NCI-H345 (cell line): ENCODE results near the gene FTCD.

Source experiments
- DNase-seq: peaks from one replicate; lab custom pipeline; 2025; lab: John Stamatoyannopoulos, UW

The FTCD gene

DNA sequence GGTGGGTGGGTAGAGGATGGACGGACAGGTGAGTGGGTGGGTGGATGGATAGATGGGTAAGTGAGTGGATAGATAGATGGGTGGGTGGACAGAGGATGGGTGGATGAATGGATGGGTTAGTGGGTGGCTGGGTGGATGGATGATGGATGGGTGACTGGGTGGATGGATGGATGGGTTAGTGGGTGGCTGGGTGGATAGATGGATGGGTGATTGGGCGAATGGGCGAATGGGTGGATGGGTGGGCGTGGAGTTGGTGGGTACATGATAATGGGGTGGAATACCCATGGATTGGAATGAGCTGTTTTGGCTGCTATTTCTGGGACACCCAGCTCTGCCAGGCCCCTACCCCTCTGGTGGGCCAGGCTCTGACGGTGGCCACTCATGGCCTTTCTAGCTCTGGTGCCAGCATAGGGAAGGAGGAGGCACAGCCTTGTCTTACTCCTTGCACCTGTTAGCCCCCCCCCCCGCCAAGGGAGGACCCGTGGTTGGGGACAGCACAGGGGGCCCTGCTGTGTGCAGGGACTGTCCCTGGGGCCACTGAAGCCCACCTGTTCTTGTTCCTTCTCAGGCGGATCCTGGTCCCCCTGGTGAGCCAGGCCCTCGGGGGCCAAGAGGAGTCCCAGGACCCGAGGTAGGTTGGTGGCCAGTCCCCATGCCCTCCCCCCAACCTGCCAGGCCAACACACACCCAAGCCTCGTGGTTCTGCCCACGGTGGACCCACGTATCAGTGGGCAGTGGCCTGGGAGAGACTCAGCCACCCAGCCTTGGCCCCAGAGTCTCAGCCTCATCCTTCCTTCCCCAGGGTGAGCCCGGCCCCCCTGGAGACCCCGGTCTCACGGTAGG lies 31.1 kb downstream of the FTCD start:
- DNase-seq, result no peak

GRCh38 chr21:46122758-46123683 lies 32.4 kb downstream of the FTCD start:
- DNase-seq, result no peak

- no peak for DNase-seq
Measured at GRCh38 chr21:46122237-46122671, 33.1 kb downstream of the FTCD start.

DNA sequence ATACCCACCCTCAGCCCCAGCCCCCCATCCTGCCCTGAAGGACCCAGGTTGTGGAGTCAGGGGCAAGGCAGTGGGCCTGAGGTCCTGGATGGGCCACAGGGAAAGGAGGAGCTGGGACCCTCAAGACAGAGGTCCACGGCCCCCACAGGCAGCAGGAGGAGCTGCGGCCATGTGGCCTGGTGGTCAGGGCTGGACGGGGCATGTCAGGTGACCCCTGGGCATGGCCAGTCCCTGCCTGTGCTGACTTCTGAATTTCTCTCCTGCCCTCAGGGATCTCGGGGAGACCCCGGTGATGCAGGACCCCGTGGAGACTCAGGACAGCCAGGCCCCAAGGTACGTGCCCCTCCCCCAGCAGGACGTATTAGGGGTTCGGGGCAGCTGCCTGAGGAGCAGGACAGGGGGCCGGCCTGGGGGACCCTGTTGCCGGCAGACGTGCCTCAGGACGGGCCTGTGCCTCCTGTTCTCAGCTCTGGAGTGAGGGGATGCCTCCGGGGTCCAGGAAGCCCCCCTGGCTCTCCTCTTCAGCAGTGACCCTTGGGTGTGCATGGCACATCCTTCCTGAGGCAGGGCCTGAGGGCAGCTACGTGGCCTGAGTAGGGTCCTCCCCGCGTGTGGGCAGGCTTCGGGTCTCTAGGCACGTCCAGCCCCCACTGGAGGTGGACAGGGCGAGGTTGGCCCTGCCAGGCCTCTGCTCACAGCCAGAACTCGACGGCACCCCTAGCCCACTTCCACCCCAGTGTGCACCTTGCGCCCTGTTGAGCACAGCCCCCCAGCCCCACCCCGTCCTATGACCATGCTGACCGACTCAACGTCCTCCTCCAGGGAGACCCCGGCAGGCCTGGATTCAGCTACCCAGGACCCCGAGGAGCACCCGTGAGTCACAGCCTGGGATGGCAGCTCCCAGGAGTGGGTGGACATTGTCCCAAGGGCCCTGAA lies 33.8 kb downstream of the FTCD start:
- DNase-seq, result no peak

- DNase-seq, result no peak
Measured at GRCh38 chr21:46120301-46121285, 34.8 kb downstream of the FTCD start.

GRCh38 chr21:46119637-46120271 lies 35.6 kb downstream of the FTCD start:
- DNase-seq, result no peak

DNA sequence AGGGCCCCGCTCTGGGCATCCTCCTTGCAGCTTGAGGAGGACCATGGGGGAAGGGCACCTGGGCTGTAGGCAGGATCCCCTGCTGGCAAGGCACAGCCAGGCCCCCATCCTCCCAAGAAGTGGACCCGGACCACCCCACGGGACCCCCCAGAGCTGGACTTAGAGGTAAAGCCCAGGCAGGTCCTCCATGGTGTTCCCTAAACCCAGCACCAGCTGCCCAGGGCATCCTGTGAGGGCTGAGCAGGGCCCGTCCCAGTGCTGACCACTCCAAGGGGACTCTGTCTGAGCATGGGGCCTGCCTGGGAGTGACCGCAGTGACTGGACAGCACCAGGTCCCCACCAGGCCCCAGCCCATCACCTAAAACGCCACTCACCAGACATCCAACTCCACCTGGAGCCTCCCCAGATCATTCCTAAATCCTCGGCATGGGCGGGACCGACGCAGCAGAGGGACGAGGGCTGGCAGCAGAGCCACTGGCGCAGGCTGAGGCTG lies 36.2 kb downstream of the FTCD start:
- DNase-seq, result no peak

DNA sequence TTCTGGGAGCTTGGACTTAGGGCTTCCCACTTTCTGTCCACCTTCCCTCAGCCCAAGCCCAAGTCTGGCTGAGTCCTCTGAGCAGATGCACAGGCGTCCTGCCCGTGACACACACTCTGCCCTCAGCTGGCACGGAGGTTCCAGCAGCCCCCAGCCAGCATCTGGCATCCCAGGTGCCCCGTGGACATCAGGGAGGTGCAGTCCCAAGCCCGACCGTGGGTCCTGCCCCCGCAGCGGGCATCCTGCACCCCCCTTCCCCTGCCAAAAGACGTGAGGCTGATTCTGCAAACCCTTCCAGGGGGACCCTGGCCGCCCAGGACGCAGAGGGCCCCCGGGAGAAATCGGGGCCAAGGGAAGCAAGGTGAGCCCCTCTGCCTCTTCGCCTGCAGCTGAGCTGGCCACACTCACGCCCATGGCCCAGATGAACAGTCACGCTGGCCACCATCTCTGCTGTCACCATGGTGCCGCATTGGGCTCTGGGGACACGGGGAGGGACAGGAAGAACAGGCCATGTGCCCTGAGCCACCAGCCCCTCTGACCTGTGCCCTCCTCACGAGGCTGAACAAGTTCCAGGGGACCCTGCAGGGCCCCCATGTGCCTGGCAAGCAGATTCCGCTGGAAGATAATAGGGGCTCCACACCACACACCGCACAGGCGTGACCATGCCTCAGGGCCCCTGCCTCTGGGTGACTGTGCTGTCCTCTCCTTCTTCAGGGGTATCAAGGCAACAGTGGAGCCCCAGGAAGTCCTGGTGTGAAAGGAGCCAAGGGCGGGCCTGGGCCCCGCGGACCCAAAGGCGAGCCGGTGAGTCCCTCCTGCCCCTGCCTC lies 36.8 kb downstream of the FTCD start:
- no peak for DNase-seq

DNA sequence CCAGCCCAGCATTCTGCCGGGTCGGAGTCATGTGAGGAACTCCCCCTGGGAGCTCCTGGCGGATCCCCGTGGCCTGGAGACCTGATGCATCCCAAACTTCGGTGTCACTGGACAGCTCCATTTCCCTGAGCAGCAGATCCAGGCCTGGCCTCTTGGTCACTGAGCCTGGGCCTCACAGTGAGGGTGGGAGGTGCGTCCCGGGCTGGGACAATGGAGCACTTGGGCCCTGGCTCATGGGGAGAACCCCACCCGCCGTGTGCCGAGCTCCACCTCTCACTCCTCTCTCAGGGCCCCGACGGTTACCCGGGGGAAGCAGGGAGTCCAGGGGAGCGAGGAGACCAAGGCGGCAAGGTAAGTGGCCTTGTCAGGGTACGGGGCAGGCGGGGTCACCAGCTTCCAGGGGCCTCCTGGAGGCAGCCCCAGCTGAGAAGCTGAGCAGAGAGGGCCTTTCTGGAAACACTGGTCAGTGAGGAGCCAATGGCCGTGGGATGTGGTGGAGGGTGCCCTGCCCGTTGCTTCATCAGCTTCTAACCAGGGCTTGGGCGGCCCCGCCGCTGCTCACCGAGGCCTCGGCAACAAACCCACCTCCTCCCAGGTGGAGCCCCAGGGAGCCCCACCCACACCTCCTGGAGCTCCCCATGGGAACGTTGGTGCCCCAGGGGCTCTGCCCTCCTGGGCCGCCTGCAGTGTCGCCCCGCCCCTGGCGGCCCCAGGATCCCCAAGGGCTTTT lies 37.6 kb downstream of the FTCD start:
- DNase-seq, result no peak

GRCh38 chr21:46116776-46117585 lies 38.4 kb downstream of the FTCD start:
- DNase-seq, result no peak

DNA sequence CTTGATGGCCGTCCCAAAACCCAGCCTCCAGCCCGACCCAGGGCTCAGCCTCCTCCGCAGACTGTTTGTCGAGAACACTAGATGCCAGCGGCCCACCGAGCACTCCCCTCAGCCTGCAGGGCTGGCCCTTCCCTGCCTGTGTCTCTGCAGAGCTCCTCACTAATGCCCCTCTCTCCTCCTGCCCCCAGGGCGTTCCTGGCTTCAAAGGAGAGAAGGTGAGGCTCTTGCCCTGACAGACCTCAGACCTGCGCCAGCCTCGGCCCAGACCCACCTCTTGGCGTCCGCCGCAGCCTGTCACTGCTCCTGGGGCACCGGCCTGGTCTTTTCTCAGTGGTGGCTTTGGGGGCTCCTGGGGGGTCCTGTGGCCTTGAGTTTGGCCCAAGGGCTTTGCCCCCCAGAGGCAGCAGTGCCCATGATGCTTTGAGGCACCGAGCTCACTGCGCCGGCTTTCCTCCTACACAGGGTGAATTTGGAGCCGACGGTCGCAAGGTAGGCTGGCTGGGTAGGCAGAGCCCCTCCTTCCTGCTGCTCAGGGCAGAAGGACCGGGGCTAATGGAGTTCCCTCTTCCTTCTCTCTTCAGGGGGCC lies 39.1 kb downstream of the FTCD start:
- DNase-seq, result no peak

- DNase-seq, result no peak
Measured at GRCh38 chr21:46115441-46116188, 39.8 kb downstream of the FTCD start.

DNA sequence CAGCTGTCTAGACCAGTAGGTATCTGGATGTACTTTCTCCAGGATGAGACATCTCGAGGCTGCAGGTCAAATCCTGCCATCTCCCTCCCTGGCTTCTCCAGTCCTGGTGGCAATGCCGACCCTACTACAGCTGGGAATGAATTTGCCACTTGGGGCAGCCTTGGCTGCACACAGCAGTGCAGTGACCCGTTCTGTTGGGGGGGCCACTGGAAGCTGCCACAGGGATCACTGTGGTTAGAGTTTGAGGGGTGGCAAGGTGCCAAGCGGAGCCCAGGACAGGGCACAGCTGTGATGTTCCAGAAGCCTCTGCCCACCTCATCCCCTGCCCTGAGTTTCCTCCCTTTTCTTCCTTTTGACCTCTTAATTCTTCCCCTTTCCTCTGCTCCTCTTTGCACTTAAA lies 40.4 kb downstream of the FTCD start:
- no peak for DNase-seq

DNA sequence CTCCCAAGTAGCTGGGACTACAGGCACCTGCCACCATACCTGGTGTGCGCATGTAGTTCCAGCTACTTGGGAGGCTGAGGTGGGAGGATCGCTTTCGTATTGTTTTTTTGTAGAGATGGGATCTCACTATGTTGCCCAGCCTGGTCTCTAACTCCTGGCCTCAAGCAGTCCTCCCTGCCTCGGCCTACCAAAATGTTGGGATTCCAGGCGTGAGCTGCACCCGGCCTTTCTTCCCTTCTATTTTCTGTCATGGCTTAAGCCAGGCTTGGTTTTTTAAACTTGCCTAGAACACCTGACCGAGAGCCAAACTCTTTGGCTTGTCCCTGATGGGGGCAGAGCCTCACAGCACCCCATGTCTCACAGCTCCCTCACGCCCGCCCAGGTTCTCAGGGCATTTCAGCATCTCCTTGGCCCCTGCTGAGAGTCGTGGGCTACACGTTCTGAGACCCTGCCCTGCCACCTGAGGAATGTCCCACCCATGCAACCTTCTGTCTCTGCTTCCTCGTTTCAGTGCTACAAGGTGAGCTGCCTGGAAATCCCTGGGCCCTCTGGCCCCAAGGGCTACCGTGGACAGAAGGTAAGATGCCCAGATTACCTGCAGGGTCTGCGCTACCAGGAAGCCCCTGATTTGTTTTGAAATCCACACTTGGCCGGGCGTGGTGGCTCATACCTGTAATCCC lies 41.7 kb downstream of the FTCD start:
- no peak for DNase-seq

- no peak for DNase-seq
Measured at GRCh38 chr21:46112725-46113215, 42.6 kb downstream of the FTCD start.
